ENCODE measurements around the gene EIF4G3.

DNA sequence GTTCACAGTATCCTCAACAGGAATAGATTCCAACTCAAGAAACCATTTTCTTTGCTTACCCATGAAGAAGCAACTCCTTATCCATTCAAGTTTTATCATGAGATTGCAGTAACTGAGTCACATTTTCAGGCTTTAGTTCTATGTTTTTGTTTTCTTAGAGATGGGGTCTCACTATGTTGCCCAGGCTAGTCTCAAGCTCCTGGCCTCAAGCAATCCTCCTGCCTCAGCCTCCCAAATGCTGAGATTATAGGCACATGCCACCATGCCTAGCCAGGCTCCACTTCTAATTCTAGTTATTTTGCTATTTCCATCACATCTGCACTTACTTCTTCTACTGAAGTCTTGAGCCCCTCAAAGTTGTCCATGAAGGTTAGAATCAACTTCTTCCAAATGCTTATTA lies 246.3 kb downstream of the EIF4G3 start:
- TF ChIP-seq CTCF (IDR thresholded peaks at IDR 0.05; ENCODE audit: insufficient read depth, low read length, poor library complexity, severe bottlenecking) (no peak), EZH2phosphoT487 (conservative IDR thresholded peaks at IDR 0.05; ENCODE audit: low read length) (no peak)
